GM10266 (cell line): ENCODE results near the gene TK2.

Source experiments
- DNase-seq: peaks from one replicate; pipeline ENCODE4 v3.0.0; 2012; ENCODE audit errors: extremely low spot score
- CTCF ChIP-seq: IDR thresholded peaks from 2 replicates; pipeline ENCODE4 v1.5.1; 2012; ENCODE audit warnings: mild to moderate bottlenecking, low read depth; ENCODE audit not compliant: control insufficient read depth, insufficient read depth; ENCODE audit errors: missing control alignments

The TK2 gene

GRCh38 chr16:66591018-66591417 lies 41.1 kb upstream of the TK2 start:
- DNase-seq, result no peak
- no peak for TF ChIP-seq CTCF

- TF ChIP-seq CTCF, result no peak
- no peak for DNase-seq
Observed at GRCh38 chr16:66590322-66590721, 40.4 kb upstream of the TK2 start.

GRCh38 chr16:66588981-66589713 lies 39.2 kb upstream of the TK2 start:
- TF ChIP-seq CTCF, result peak; percentile 88
- peak; percentile 80 for DNase-seq

GRCh38 chr16:66587881-66588600 lies 38.1 kb upstream of the TK2 start:
- TF ChIP-seq CTCF, result no peak
- no peak for DNase-seq

- TF ChIP-seq CTCF, result no peak
- no peak for DNase-seq
Observed at GRCh38 chr16:66585481-66586239, 35.7 kb upstream of the TK2 start.

GRCh38 chr16:66581246-66581952 lies 31.5 kb upstream of the TK2 start:
- no peak for TF ChIP-seq CTCF

More at GRCh38 chr16:66581246-66581952, 31.5 kb upstream of the TK2 start:
- no peak for DNase-seq
